Ectodermal cell (in vitro differentiated cells): ENCODE data around the gene TRIP4.
A peak's percentile ranks its signal among the peaks of the same experiment; 100 is the strongest.

ENCODE experiments used
- H3K27ac ChIP-seq: 2 replicates; pipeline ENCODE4 v1.7.0; 2013; ENCODE audit warnings: mild to moderate bottlenecking, low read depth, low read length; ENCODE audit not compliant: insufficient read depth, poor library complexity, severe bottlenecking
- H3K27me3 ChIP-seq: 2 replicates; pipeline ENCODE4 v1.7.0; 2013; ENCODE audit warnings: mild to moderate bottlenecking, low read length; ENCODE audit not compliant: insufficient read depth, control insufficient read depth, poor library complexity, severe bottlenecking
- H3K36me3 ChIP-seq: one replicate; pipeline ENCODE4 v1.7.0; 2013; ENCODE audit warnings: low read length; ENCODE audit not compliant: control insufficient read depth, insufficient read depth
- H3K4me1 ChIP-seq: one replicate; pipeline ENCODE4 v1.7.0; 2013; ENCODE audit warnings: low read length; ENCODE audit not compliant: control insufficient read depth, insufficient read depth
- H3K4me3 ChIP-seq: 2 replicates; pipeline ENCODE4 v1.7.0; 2013; ENCODE audit warnings: low read depth, low read length, control low read depth; ENCODE audit not compliant: insufficient read depth
- H3K9me3 ChIP-seq: 2 replicates; pipeline ENCODE4 v1.7.0; 2013; ENCODE audit warnings: mild to moderate bottlenecking, low read length, moderate library complexity; ENCODE audit not compliant: control insufficient read depth
- WGBS, 2 experiments: methylation state at CpG; one replicate each; pipeline ENCODE4 v1.1.7; 2013; ENCODE audit warnings: missing lambda C conversion rate in 2 of 2; 5-methylcytosine and 5-hydroxymethylcytosine counted together

TRIP4 gene

DNA sequence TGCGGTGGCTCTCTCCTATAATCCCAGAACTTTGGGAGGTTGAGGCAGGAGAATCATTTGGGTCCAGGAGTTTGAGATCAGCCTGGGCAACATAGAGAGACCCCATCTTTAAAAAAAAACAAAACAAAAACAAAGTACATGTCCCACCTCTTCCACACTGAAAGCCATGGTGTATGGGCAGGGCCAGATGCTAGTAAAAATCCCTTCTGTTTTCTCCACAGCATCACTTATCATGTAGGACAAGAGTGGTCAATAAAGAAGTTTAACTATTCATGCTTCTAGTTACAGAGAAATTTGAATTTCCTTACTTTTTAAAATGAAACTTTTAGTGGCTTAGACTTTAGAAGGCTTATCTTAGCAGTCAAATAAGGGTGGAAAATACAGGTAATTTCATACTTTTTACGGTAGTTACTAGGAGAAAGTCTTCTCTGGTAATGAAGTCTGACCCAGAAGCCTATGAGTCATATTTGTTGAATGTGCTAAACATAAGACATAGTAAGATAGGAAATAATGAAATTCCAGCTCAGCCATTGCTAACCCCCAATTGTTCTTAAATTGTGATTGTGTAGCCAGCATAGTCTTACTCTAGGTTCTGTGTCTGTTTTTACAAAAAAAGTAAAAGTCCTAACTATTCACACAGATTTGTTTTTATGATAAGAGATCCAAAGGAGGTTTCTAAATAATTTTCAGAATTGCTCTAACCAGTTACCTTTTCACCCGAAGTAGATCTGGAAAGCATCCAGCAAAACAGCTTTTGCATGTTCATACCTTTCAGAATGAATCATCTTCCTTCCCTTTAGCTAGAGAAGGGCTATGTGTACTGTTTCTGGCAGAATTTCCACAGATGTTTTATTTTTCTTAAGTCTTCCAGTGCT, 56.3 kb downstream of the TRIP4 start:
- no peak overlapping the region for H3K27ac ChIP-seq
- 92 to 98% methylated on average over 3 of the region's 3 CpGs for WGBS, 2 experiments

DNA sequence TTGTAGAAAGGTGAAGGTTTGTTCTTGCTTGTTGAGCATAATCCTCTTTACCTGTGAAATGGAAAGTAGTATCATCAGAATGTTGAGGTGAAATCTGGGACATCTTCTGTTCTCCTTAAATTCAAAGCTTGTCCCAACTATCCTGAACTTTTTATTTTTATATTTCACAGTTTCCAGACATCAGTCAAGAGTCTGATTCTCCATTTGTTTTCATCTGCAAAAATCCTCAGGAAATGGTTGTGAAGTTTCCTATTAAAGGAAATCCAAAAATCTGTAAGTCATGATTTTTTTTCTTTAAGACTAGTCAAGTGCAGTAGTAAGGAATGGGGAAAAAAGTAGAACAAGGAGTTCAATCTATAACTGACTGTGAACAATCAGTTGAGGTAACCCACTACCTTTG, 57.2 kb downstream of the TRIP4 start:
- H3K27ac ChIP-seq: no peak overlapping the region
- no peaks in the 10 kb centered on the region for H3K9me3 ChIP-seq
- no peak overlapping the region for H3K4me3 ChIP-seq
- H3K4me1 ChIP-seq: no peaks in the 10 kb centered on the region
- no peaks in the 10 kb centered on the region for H3K27me3 ChIP-seq
- H3K36me3 ChIP-seq: peaks cover 5% of the 10 kb centered on the region

More for the DNA sequence above, 56.3 kb downstream of the TRIP4 start:
- H3K36me3 ChIP-seq: peaks cover 5% of the 10 kb centered on the region
- H3K4me1 ChIP-seq: no peaks in the 10 kb centered on the region
- H3K27me3 ChIP-seq: no peaks in the 10 kb centered on the region
- H3K4me3 ChIP-seq: no peak overlapping the region
- H3K9me3 ChIP-seq: no peaks in the 10 kb centered on the region

DNA sequence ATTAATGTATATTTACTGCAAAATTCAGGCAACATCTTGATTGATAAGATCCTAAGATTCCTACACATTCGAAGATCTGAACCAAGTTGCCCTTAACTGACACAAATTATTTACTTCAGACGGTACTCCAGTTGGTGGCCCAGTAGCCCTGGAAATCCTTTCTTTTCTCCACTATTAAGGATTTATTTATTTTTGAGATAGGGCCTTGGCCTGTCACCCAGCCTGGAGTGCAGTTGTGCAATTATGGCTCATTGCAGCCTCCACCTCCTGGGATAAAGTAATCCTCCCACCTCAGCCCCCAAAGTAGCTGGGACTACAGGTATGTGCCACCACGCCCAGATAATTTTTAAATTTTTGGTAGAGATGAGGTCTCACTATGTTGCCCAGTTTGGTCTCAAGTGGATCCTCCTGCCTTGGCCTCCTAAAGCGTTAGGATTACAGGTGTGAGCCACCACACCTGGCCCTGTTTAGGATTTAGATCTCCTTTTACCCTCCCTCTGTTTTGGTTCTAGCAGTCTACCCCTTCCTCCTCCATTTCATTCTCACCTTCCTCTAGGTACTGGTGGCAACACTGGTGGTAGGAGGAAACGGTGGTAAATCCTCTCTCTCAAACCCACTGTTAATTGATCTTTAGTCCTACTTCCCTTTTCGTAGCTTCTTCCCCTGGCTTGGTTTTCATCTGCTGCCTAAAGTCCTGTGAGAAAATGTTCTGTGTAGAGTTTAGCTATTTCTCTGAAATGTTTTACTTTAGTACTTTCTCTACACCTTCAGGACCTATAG, 60.1 kb downstream of the TRIP4 start:
- 95% methylated on average over 6 of the region's 6 CpGs for WGBS, 2 experiments
- Histone ChIP-seq H3K4me3 (no peak overlapping the region), H3K36me3 (peaks cover 5% of the 10 kb centered on the region), H3K27ac (no peak overlapping the region), H3K4me1 (no peaks in the 10 kb centered on the region), H3K27me3 (no peaks in the 10 kb centered on the region), H3K9me3 (no peaks in the 10 kb centered on the region)

- Histone ChIP-seq H3K4me1 (peaks cover 49% of the 10 kb centered on the region), H3K27me3 (no peaks in the 10 kb centered on the region), H3K27ac (peak overlapping the region; percentile 38), H3K9me3 (no peaks in the 10 kb centered on the region), H3K36me3 (no peaks in the 10 kb centered on the region), H3K4me3 (no peak overlapping the region)
- WGBS, 2 experiments: 89 to 94% methylated on average over 5 to 6 of the region's 6 CpGs
These were observed 65.5 kb downstream of the TRIP4 start for GRCh38 chr15:64452988-64453688.

- H3K27me3 ChIP-seq: no peaks in the 10 kb centered on the region
- H3K4me3 ChIP-seq: no peak overlapping the region
- H3K4me1 ChIP-seq: peaks cover 51% of the 10 kb centered on the region
- no peaks in the 10 kb centered on the region for H3K36me3 ChIP-seq
- 96 to 97% methylated on average over 1 of the region's 1 CpG for WGBS, 2 experiments
- H3K27ac ChIP-seq: peak overlapping the region; percentile 38
- H3K9me3 ChIP-seq: no peaks in the 10 kb centered on the region
These were observed 66.0 kb downstream of the TRIP4 start for GRCh38 chr15:64453689-64454037.

DNA sequence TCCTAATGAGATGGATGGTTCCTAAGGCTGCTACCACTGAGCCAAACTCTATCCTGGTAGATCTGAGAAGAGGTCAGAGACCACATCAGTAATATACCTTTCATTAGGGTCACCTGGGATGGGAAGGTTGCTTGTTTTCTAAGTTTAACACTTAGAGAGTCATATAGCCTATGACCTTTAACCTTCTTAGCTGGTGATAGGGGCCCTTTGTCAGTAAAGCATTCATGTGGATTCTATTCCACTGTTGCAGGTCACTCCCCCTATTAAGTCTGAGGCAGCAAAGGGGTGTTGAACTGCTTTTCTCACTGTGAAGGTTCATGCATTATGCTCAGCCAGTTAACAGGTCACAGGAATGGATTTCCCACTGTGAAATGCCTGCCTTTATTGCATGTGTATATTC, 66.6 kb downstream of the TRIP4 start:
- peak overlapping the region; percentile 46 for H3K27ac ChIP-seq
- H3K4me1 ChIP-seq: peaks cover 56% of the 10 kb centered on the region
- H3K9me3 ChIP-seq: no peaks in the 10 kb centered on the region
- no peaks in the 10 kb centered on the region for H3K27me3 ChIP-seq
- H3K36me3 ChIP-seq: no peaks in the 10 kb centered on the region
- H3K4me3 ChIP-seq: no peak overlapping the region

DNA sequence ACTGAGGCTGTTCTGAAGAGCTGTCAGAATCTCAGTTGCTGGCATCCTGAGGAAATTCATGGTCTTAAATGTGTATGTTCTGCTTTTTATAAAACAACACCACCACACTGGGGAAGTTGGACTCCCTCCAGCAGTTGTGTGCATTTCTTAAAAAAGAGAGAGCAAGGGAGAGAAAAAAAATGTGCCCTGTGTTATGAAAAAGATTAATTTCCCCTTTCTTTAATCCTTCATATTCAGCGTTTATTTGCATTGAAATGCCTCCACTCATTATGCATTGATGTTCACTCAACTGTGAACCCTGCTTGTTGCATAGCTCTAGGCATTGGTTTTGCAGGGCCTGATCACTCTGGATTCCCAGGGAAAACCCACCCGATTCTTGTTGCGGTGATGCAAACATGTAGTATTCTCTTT, 68.3 kb downstream of the TRIP4 start:
- peak overlapping the region; percentile 39 for H3K27ac ChIP-seq
- no peaks in the 10 kb centered on the region for H3K9me3 ChIP-seq
- peaks cover 62% of the 10 kb centered on the region for H3K4me1 ChIP-seq
- no peaks in the 10 kb centered on the region for H3K36me3 ChIP-seq
- H3K27me3 ChIP-seq: no peaks in the 10 kb centered on the region
- H3K4me3 ChIP-seq: no peak overlapping the region
- 83 to 96% methylated on average over 3 of the region's 3 CpGs for WGBS, 2 experiments

DNA sequence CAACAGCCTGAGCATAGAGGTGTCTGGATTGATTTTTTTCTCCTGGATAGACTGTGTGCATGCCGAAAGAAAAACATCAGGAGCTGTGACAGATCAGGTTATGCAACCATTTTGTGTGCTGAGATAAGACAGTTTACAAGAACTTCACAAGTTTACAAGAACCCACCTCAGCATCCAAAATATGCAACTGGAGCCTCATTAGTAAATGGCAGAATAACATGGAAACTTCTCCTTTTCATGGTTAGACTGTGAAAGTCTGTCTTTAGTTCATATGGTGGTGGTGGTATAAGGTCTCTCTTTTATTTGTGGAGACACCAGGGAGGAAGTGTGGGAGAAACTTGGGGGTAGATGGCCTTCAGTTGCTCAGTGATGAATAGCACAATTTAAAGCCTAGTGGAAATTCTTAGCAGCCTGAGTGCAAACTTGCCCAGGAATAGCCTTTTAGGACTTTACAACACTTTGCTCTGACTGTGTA, 69.0 kb downstream of the TRIP4 start:
- H3K27ac ChIP-seq: peak overlapping the region; percentile 39
- no peaks in the 10 kb centered on the region for H3K36me3 ChIP-seq
- no peak overlapping the region for H3K4me3 ChIP-seq
- H3K27me3 ChIP-seq: no peaks in the 10 kb centered on the region
- H3K9me3 ChIP-seq: no peaks in the 10 kb centered on the region
- WGBS, 2 experiments: 93 to 100% methylated on average over 1 of the region's 1 CpG
- peaks cover 62% of the 10 kb centered on the region for H3K4me1 ChIP-seq

- Histone ChIP-seq H3K4me1 (peaks cover 62% of the 10 kb centered on the region), H3K36me3 (no peaks in the 10 kb centered on the region), H3K4me3 (no peak overlapping the region), H3K27me3 (no peaks in the 10 kb centered on the region), H3K9me3 (no peaks in the 10 kb centered on the region), H3K27ac (no peak overlapping the region)
- 82% methylated on average over 3 of the region's 3 CpGs for WGBS, 2 experiments
These were observed 71.6 kb downstream of the TRIP4 start for GRCh38 chr15:64459066-64459781.
